Endothelial cell of umbilical vein (primary cell): ENCODE measurements around the gene SS18L1.

Source experiments
- EZH2 ChIP-seq: IDR thresholded peaks from 2 replicates; pipeline ENCODE4 v1.6.1; 2012; ENCODE audit warnings: borderline replicate concordance, low read depth, mild to moderate bottlenecking, moderate library complexity, low read length, inconsistent platforms; ENCODE audit not compliant: severe bottlenecking
- JUN ChIP-seq: IDR thresholded peaks from 2 replicates; pipeline ENCODE4 v1.6.1; 2011; ENCODE audit warnings: borderline replicate concordance, low read depth; ENCODE audit not compliant: insufficient read length, insufficient read depth
- POLR2A ChIP-seq: IDR thresholded peaks from 2 replicates; pipeline ENCODE4 v1.6.1; 2012; ENCODE audit warnings: low read depth, mild to moderate bottlenecking, control low read depth, low read length
- POLR2AphosphoS5 ChIP-seq: IDR thresholded peaks from 2 replicates; pipeline ENCODE4 v1.6.1; 2012; ENCODE audit warnings: low read depth, mild to moderate bottlenecking, control low read depth, low read length, moderate library complexity; ENCODE audit not compliant: insufficient read depth
- TF ChIP-seq, protein P1 (sequence below), 2 donors: IDR thresholded peaks; 1 replicate in 1 of 2; 2 replicates in 1 of 2; pipeline ENCODE4 v1.5.1; 2011; ENCODE audit warnings: low read length in 2 of 2, mild to moderate bottlenecking in 2 of 2, moderate library complexity in 2 of 2, control low read depth in 1 of 2, inconsistent platforms in 1 of 2, low read depth in 1 of 2; ENCODE audit not compliant: insufficient read depth in 1 of 2; ENCODE audit errors: extremely low read depth in 1 of 2
- TF ChIP-seq, protein P2 (sequence below): IDR thresholded peaks from 2 replicates; pipeline ENCODE4 v1.6.1; 2011; ENCODE audit not compliant: insufficient read depth, insufficient read length

DNA sequence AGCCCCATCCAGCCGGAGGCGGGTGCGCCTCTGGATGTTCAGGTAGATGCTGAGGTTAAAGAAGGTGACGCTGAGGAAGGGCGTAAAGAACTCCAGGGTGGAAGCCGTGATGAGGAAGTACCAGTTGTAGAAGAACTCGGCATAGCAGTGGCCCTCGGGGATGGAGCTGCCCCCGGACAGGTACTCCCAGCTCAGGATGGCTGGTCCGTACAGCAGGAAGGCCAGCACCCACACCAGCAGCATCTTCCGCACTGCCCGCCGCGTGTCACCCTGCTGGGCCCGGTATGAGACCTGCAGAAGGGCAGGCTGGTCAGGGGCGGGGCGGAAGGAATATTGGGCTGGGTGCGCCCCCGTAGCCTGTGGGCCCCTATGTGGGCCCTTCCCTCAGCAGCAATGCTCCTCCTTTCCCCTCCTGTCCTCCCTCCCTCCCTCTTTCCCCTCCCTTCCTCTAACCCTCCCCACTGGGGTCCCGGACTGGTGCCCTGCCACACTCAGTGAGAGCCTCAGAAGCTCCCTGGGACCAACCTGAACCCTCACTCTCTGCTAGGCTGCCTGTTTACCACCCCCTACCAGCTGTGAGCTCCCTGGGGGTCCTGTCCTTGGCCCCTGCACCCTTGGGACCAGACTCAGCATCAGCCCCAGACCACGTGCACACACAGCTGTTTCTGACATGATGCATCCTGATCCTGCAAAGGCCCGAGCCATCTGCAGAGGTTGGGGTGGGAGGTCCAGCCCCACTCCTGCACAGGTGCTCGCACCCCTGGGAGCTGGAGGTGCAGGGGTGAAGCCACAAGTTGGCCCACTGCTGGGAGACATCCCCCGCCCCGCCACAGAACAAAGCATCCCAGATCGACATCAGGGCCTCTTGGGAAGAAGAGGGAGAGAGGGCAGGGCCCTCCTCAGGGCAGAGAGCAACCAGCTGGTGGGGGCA is 73.3 kb downstream of the SS18L1 start:
- TF ChIP-seq, protein P1, sequence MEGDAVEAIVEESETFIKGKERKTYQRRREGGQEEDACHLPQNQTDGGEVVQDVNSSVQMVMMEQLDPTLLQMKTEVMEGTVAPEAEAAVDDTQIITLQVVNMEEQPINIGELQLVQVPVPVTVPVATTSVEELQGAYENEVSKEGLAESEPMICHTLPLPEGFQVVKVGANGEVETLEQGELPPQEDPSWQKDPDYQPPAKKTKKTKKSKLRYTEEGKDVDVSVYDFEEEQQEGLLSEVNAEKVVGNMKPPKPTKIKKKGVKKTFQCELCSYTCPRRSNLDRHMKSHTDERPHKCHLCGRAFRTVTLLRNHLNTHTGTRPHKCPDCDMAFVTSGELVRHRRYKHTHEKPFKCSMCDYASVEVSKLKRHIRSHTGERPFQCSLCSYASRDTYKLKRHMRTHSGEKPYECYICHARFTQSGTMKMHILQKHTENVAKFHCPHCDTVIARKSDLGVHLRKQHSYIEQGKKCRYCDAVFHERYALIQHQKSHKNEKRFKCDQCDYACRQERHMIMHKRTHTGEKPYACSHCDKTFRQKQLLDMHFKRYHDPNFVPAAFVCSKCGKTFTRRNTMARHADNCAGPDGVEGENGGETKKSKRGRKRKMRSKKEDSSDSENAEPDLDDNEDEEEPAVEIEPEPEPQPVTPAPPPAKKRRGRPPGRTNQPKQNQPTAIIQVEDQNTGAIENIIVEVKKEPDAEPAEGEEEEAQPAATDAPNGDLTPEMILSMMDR (IDR thresholded peaks at IDR 0.05; ENCODE audit: extremely low read depth in 1 of 2, insufficient read depth in 1 of 2, low read depth in 1 of 2, low read length in 2 of 2), result no peak
- no peak for TF ChIP-seq JUN
- no peak for TF ChIP-seq POLR2AphosphoS5
- no peak for TF ChIP-seq POLR2A
- TF ChIP-seq EZH2, result no peak
- TF ChIP-seq, protein P2, sequence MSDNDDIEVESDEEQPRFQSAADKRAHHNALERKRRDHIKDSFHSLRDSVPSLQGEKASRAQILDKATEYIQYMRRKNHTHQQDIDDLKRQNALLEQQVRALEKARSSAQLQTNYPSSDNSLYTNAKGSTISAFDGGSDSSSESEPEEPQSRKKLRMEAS, result no peak
